Rectal smooth muscle tissue (tissue), 1 donor: Measurements from ENCODE around the gene BCAS4.

Experiments used
- H3K27ac ChIP-seq: one replicate; pipeline ENCODE4 v1.7.0; 2013; ENCODE audit warnings: low read depth, low read length, inconsistent platforms
- H3K27me3 ChIP-seq: one replicate; pipeline ENCODE4 v1.7.0; 2013; ENCODE audit warnings: low read length; ENCODE audit not compliant: control insufficient read depth, insufficient read depth
- H3K36me3 ChIP-seq: one replicate; pipeline ENCODE4 v1.7.0; 2013; ENCODE audit warnings: low read length; ENCODE audit not compliant: control insufficient read depth, insufficient read depth
- H3K4me1 ChIP-seq: one replicate; pipeline ENCODE4 v1.7.0; 2013; ENCODE audit warnings: low read length; ENCODE audit not compliant: control insufficient read depth, insufficient read depth
- H3K4me3 ChIP-seq: one replicate; pipeline ENCODE4 v1.7.0; 2013; ENCODE audit warnings: low read length
- H3K9ac ChIP-seq: one replicate; pipeline ENCODE4 v1.7.0; 2013; ENCODE audit warnings: low read length

BCAS4 gene

DNA sequence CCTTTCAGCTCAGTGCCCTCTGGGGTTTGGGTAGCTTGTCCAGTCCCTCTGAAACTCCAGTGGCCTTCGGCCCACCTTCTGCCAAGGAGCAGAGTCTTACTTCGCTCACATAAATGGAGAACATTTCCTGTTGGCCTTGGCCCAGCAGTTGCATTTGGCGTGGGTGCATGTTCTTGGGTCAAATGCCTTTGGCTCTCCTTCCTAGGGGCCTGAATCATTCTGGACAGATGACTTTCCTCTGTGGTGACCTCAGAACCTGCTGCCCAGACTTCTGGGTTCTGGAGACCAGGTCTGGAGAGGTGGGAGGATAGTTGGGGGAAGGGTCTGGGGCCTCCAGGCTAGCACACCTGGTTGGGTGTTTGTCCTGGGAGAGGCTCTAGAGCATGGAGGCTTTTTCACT, 29.3 kb downstream of the BCAS4 start:
- H3K9ac ChIP-seq, result no peak overlapping the region
- H3K36me3 ChIP-seq, result no peaks in the 10 kb centered on the region
- H3K27me3 ChIP-seq, result no peaks in the 10 kb centered on the region
- H3K27ac ChIP-seq, result no peak overlapping the region
- no peak overlapping the region for H3K4me3 ChIP-seq
- no peaks in the 10 kb centered on the region for H3K4me1 ChIP-seq

GRCh38 chr20:50826121-50826520, 31.3 kb downstream of the BCAS4 start:
- Histone ChIP-seq H3K27ac (no peak overlapping the region), H3K9ac (no peak overlapping the region), H3K4me1 (no peaks in the 10 kb centered on the region), H3K36me3 (no peaks in the 10 kb centered on the region), H3K4me3 (no peak overlapping the region), H3K27me3 (no peaks in the 10 kb centered on the region)

DNA sequence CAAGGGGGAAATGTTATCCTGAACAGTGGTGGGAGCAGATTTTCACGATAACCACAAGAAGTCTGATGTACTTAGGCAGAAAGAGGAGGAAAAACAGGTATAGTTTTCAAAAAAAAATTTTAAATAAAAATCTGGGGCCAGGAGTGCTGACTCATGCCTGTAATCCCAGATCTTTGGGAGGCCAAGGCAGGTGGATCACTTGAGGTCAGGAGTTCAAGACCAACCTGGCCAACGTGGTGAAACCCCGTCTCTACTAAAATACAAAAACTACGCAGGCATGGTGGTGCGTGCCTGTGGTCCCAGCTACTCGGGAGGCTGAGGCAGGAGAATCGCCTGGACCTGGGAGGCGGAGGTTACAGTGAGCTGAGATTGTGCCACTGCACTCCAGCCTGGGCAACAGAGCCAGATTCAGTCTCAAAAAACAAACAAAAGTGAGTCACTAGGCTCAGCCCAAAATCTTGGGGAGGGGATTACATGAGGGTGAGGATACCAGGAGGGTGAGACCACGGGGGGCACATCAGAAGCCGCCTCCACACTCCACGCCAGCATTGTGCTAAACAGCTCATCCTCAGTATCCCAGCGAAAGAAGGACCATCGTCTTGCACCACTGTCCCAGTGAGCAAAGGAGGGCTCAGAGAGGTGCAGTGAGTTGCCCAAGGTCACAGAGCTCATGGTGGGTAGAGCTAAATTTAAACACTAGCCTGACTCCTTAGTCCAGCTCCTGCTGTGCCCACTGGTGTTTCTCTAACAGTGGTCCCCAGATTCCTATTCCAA, 33.7 kb downstream of the BCAS4 start:
- H3K9ac ChIP-seq, result no peak overlapping the region
- H3K4me3 ChIP-seq, result no peak overlapping the region
- H3K27me3 ChIP-seq, result no peaks in the 10 kb centered on the region
- no peaks in the 10 kb centered on the region for H3K4me1 ChIP-seq
- no peaks in the 10 kb centered on the region for H3K36me3 ChIP-seq
- no peak overlapping the region for H3K27ac ChIP-seq

DNA sequence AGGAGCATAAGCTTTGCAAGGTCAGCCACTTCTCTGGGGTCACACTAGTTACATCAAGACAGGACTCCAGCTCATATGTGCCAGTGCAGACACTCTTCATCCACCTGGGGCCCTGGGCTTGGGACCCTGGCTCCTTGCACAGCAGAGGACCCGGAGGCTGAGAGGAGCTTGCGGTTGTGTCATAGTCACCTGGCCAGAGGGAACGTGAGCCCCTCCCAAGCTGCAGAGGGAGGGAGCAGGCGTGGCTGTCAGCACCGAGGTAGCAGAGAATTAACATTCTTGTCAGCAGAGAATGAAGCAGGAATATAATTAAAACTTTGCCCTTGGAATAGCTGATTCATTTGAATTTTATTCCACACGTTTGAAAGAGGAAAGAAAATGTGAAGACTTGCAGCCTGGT, 36.8 kb downstream of the BCAS4 start:
- Histone ChIP-seq H3K27ac (no peak overlapping the region), H3K36me3 (no peaks in the 10 kb centered on the region), H3K4me1 (no peaks in the 10 kb centered on the region), H3K4me3 (no peak overlapping the region), H3K27me3 (no peaks in the 10 kb centered on the region), H3K9ac (no peak overlapping the region)

- Histone ChIP-seq H3K27me3 (no peaks in the 10 kb centered on the region), H3K4me3 (no peak overlapping the region), H3K9ac (no peak overlapping the region), H3K27ac (no peak overlapping the region), H3K36me3 (no peaks in the 10 kb centered on the region), H3K4me1 (peaks cover 4% of the 10 kb centered on the region)
Measured at GRCh38 chr20:50834599-50835005, 39.7 kb downstream of the BCAS4 start.

GRCh38 chr20:50837532-50838321, 42.9 kb downstream of the BCAS4 start:
- H3K4me3 ChIP-seq, result no peak overlapping the region
- H3K27me3 ChIP-seq, result no peaks in the 10 kb centered on the region
- H3K27ac ChIP-seq, result peak overlapping the region; percentile 75
- no peaks in the 10 kb centered on the region for H3K36me3 ChIP-seq
- no peak overlapping the region for H3K9ac ChIP-seq
- H3K4me1 ChIP-seq, result peaks cover 4% of the 10 kb centered on the region

- Histone ChIP-seq H3K27ac (peak overlapping the region; percentile 75), H3K36me3 (no peaks in the 10 kb centered on the region), H3K27me3 (no peaks in the 10 kb centered on the region), H3K9ac (no peak overlapping the region), H3K4me3 (no peak overlapping the region), H3K4me1 (peaks cover 4% of the 10 kb centered on the region)
Measured at GRCh38 chr20:50838322-50838625, 43.4 kb downstream of the BCAS4 start.

- Histone ChIP-seq H3K27ac (no peak overlapping the region), H3K27me3 (no peaks in the 10 kb centered on the region), H3K36me3 (no peaks in the 10 kb centered on the region), H3K9ac (no peak overlapping the region), H3K4me3 (no peak overlapping the region), H3K4me1 (peaks cover 4% of the 10 kb centered on the region)
Measured at GRCh38 chr20:50838707-50839385, 44.0 kb downstream of the BCAS4 start.

- Histone ChIP-seq H3K36me3 (no peaks in the 10 kb centered on the region), H3K4me1 (no peaks in the 10 kb centered on the region), H3K4me3 (no peak overlapping the region), H3K27me3 (no peaks in the 10 kb centered on the region), H3K9ac (no peak overlapping the region), H3K27ac (no peak overlapping the region)
Measured at GRCh38 chr20:50842821-50843220, 48.0 kb downstream of the BCAS4 start.

GRCh38 chr20:50843331-50844276, 48.7 kb downstream of the BCAS4 start:
- no peak overlapping the region for H3K9ac ChIP-seq
- no peaks in the 10 kb centered on the region for H3K27me3 ChIP-seq
- no peak overlapping the region for H3K4me3 ChIP-seq
- no peak overlapping the region for H3K27ac ChIP-seq
- no peaks in the 10 kb centered on the region for H3K4me1 ChIP-seq
- H3K36me3 ChIP-seq, result no peaks in the 10 kb centered on the region

DNA sequence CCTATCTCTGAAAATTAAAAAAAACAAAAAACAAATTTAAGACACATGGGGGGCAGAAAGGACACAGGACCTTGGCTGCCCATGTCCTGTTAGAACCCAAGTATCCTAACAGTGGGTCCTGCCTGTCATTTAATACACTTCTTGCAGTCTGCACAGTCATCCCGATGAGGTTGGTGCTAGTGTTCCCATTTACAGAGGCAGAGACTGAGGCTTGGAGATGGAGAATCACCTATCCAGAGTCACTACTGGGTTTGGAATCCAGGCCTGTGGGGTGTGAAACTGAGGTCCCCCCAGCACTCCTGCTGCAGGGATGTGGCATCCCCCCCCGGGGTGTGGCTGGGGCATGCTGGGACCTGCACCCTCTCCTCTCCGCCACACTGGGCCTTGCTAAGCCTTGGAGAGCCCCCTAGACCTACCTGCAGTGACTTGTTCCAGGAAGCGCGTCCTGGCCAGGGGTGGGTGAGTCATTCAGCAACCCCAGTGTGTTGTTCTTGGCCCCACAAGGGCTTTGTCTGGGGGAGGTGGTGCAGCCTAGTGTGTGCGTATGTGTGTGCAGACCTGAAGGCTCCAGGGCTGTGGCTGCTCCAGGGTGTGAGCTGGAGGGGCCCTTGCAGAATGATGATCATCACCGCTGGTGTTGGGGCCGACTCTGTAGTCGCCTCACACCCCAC, 49.7 kb downstream of the BCAS4 start:
- H3K27me3 ChIP-seq, result no peaks in the 10 kb centered on the region
- H3K27ac ChIP-seq, result no peak overlapping the region
- no peaks in the 10 kb centered on the region for H3K4me1 ChIP-seq
- H3K4me3 ChIP-seq, result no peak overlapping the region
- no peaks in the 10 kb centered on the region for H3K36me3 ChIP-seq
- H3K9ac ChIP-seq, result no peak overlapping the region
